Liver (tissue), 9 donors: ENCODE measurements around the gene ERMAP. TPM values are rescaled to one million over a fixed set of nuclear protein-coding genes. Genes with fewer than 3 reads are reported as not detected.
A peak's percentile ranks its signal among the peaks of the same experiment; 100 is the strongest.

ENCODE experiments used
- DNase-seq: peaks from one replicate; pipeline ENCODE4 v3.0.0-alpha.2; 2017; ENCODE audit warnings: low spot score
- H3K27ac ChIP-seq, 2 donors: one replicate each; pipeline ENCODE4 v1.7.0; 2013; ENCODE audit warnings: inconsistent platforms in 2 of 2, low read length in 2 of 2, control low read depth in 1 of 2, low read depth in 1 of 2, mild to moderate bottlenecking in 1 of 2
- H3K27me3 ChIP-seq, 4 donors: one replicate each; pipeline versions ENCODE4 v1.6.1 to v1.7.0; 2013; ENCODE audit warnings: low read length in 3 of 4, inconsistent platforms in 1 of 4, mild to moderate bottlenecking in 1 of 4, moderate library complexity in 1 of 4; ENCODE audit not compliant: control insufficient read depth in 4 of 4, insufficient read depth in 4 of 4
- H3K36me3 ChIP-seq, 4 donors: one replicate each; pipeline versions ENCODE4 v1.6.1 to v1.7.0; 2013; ENCODE audit warnings: low read length in 3 of 4, mild to moderate bottlenecking in 3 of 4, low read depth in 1 of 4, moderate library complexity in 1 of 4; ENCODE audit not compliant: control insufficient read depth in 4 of 4, insufficient read depth in 3 of 4
- H3K4me1 ChIP-seq, 4 donors: one replicate each; pipeline versions ENCODE4 v1.6.1 to v1.7.0; 2013; ENCODE audit warnings: low read length in 3 of 4, mild to moderate bottlenecking in 3 of 4, moderate library complexity in 1 of 4; ENCODE audit not compliant: control insufficient read depth in 4 of 4, insufficient read depth in 4 of 4
- H3K4me3 ChIP-seq, 3 donors: one replicate each; pipeline versions ENCODE4 v1.6.1 to v1.7.0; 2013; ENCODE audit warnings: low read length in 3 of 3, control low read depth in 1 of 3, low read depth in 1 of 3, mild to moderate bottlenecking in 1 of 3
- H3K9ac ChIP-seq, 2 donors: one replicate each; pipeline ENCODE4 v1.7.0; 2013; ENCODE audit warnings: low read length in 2 of 2, mild to moderate bottlenecking in 2 of 2, moderate library complexity in 2 of 2, control low read depth in 1 of 2, low read depth in 1 of 2
- H3K9me3 ChIP-seq, 4 donors: one replicate each; pipeline versions ENCODE4 v1.6.1 to v1.7.0; 2013; ENCODE audit warnings: low read length in 3 of 4; ENCODE audit not compliant: control insufficient read depth in 4 of 4
- CTCF ChIP-seq: fragments of 150-350 bp; IDR thresholded peaks from 2 replicates; pipeline ENCODE4 v1.5.1; 2017; ENCODE audit warnings: improper control_type of control experiment, low read depth, low read length; ENCODE audit not compliant: missing input control
- EGR1 ChIP-seq, 2 donors: IDR thresholded peaks; 2 replicates each; pipeline ENCODE4 v1.6.1; 2016 to 2018; ENCODE audit warnings: antibody characterized with exemption in 2 of 2, low read depth in 2 of 2
- FOXA1 ChIP-seq: IDR thresholded peaks from 2 replicates; pipeline ENCODE4 v1.6.1; 2016; ENCODE audit warnings: antibody characterized with exemption
- GABPA ChIP-seq, 2 donors: IDR thresholded peaks in 1 of 2; conservative IDR thresholded peaks in 1 of 2; 2 replicates each; pipeline ENCODE4 v1.6.1; 2016; ENCODE audit warnings: antibody characterized with exemption in 2 of 2, mild to moderate bottlenecking in 1 of 2, moderate library complexity in 1 of 2
- HNF4A ChIP-seq, 2 donors: conservative IDR thresholded peaks; 2 replicates each; pipeline ENCODE4 v1.6.1; 2016; ENCODE audit warnings: antibody characterized with exemption in 2 of 2, mild to moderate bottlenecking in 2 of 2
- HNF4G ChIP-seq: IDR thresholded peaks from 2 replicates; pipeline ENCODE4 v1.6.1; 2016; ENCODE audit warnings: antibody characterized with exemption
- JUND ChIP-seq, 2 donors: IDR thresholded peaks; 2 replicates each; pipeline ENCODE4 v1.6.1; 2016; ENCODE audit warnings: antibody characterized with exemption in 2 of 2
- NR2F2 ChIP-seq: IDR thresholded peaks from 2 replicates; pipeline ENCODE4 v1.6.1; 2016; ENCODE audit warnings: antibody characterized with exemption
- RAD21 ChIP-seq, 2 donors: IDR thresholded peaks; 2 replicates each; pipeline ENCODE4 v1.6.1; 2016; ENCODE audit warnings: antibody characterized with exemption in 2 of 2, mild to moderate bottlenecking in 2 of 2
- RXRA ChIP-seq, 2 donors: IDR thresholded peaks; 2 replicates each; pipeline ENCODE4 v1.6.1; 2017 to 2018; ENCODE audit warnings: antibody characterized with exemption in 2 of 2, mild to moderate bottlenecking in 1 of 2
- SP1 ChIP-seq: IDR thresholded peaks from 2 replicates; pipeline ENCODE4 v1.6.1; 2018; ENCODE audit warnings: antibody characterized with exemption, mild to moderate bottlenecking
- TAF1 ChIP-seq: conservative IDR thresholded peaks from 2 replicates; pipeline ENCODE4 v1.6.1; 2016; ENCODE audit warnings: antibody characterized with exemption, mild to moderate bottlenecking
- YY1 ChIP-seq: IDR thresholded peaks from 2 replicates; pipeline ENCODE4 v1.6.1; 2016; ENCODE audit warnings: antibody characterized with exemption, mild to moderate bottlenecking
- WGBS: extraction: QIAGEN DNeasy Blood & Tissue Kit; methylation state at CpG from one replicate; pipeline ENCODE4 v1.1.7; 2013; 5-methylcytosine and 5-hydroxymethylcytosine counted together
- polyA plus RNA-seq, 2 donors: library from polyadenylated mRNA; stranded (reverse) in 1 of 2; unstranded in 1 of 2; fragments of 200-250 nt in 1 of 2; fragments of >200 nt in 1 of 2; fragmentation: Nextera tagmentation in 1 of 2; extraction: Ambion mirVana in 1 of 2; gene quantifications; one replicate each; pipeline versions ENCODE4 v1.2.1 to v1.2.3, GENCODE V29; 2013 to 2015
- total RNA-seq, 2 donors: library from RNA; depleted of rRNA; stranded (reverse); fragments of >200 nt; gene quantifications; one replicate each; pipeline ENCODE4 v1.2.3, GENCODE V29; 2014
- TF ChIP-seq, protein P1 (sequence below): IDR thresholded peaks from 2 replicates; pipeline ENCODE4 v1.6.1; 2016; ENCODE audit warnings: antibody characterized with exemption
- TF ChIP-seq, protein P2 (sequence below): IDR thresholded peaks from 2 replicates; pipeline ENCODE4 v1.6.1; 2016; ENCODE audit warnings: antibody characterized with exemption, mild to moderate bottlenecking
- donor health status: healthy.
- donor health status: healthy.
- donor health status: healthy.
- donor health status: healthy.
- donor health status: healthy.

Gene ERMAP
- total and polyA plus RNA-seq, 4 donors = 3.9 to 96.9 (median 9.0) TPM

DNA sequence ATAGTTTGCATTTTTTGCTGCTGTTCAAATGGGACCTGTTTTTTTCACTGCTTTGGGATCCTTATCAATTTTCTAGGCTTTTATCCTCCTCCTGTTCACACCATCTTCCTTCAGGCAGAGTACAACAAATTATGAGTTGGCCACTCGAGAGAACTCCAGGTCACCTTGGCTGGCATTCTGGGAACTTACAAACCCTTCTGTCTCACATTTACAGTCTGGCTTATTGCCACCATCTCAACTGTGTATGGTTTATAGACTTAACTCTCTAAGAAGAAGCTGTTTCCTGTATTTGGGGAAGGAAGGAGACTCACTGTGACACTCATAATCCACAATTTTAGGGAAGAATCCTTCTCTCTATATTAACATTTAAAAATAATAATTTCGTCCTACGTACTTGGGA, 24.1 kb downstream of the ERMAP start:
- Histone ChIP-seq H3K9ac (no peak overlapping the region), H3K4me1 (peaks cover 0 to 7% (median 4%) of the 10 kb centered on the region in 4 donors), H3K27me3 (no peaks in the 10 kb centered on the region), H3K4me3 (no peak overlapping the region), H3K9me3 (no peaks in the 10 kb centered on the region), H3K27ac (no peak overlapping the region), H3K36me3 (peaks cover 1 to 19% (median 12%) of the 10 kb centered on the region in 4 donors)
- no peak for TF ChIP-seq YY1
- no peak for TF ChIP-seq SP1
- no peak for TF ChIP-seq HNF4G
- no peak for TF ChIP-seq JUND (IDR thresholded peaks at IDR 0.05)
- TF ChIP-seq TAF1 = no peak
- 88% methylated on average over 3 of the region's 3 CpGs for WGBS
- peak; percentile 4 for DNase-seq

- peaks cover 1 to 19% (median 12%) of the 10 kb centered on the region in 4 donors for H3K36me3 ChIP-seq
- H3K27ac ChIP-seq = no peak overlapping the region
- no peak overlapping the region for H3K9ac ChIP-seq
- no peak for TF ChIP-seq HNF4A (conservative IDR thresholded peaks at IDR 0.05)
- no peak for TF ChIP-seq JUND (IDR thresholded peaks at IDR 0.05)
- TF ChIP-seq SP1 = no peak
- no peak for TF ChIP-seq EGR1 (IDR thresholded peaks at IDR 0.05; ENCODE audit: low read depth in 2 of 2)
- no peak for TF ChIP-seq RXRA (IDR thresholded peaks at IDR 0.05)
- TF ChIP-seq CTCF = no peak
- TF ChIP-seq, protein P1, sequence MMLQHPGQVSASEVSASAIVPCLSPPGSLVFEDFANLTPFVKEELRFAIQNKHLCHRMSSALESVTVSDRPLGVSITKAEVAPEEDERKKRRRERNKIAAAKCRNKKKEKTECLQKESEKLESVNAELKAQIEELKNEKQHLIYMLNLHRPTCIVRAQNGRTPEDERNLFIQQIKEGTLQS = no peak
- TF ChIP-seq TAF1 = no peak
- no peak for TF ChIP-seq HNF4G
- TF ChIP-seq RAD21 (IDR thresholded peaks at IDR 0.05) = no peak
- no peak for TF ChIP-seq GABPA (IDR thresholded peaks at IDR 0.05 in 1 of 2, conservative IDR thresholded peaks at IDR 0.05 in 1 of 2)
- no peak for TF ChIP-seq NR2F2
- no peak for TF ChIP-seq YY1
- TF ChIP-seq FOXA1 = no peak
- TF ChIP-seq, protein P2, sequence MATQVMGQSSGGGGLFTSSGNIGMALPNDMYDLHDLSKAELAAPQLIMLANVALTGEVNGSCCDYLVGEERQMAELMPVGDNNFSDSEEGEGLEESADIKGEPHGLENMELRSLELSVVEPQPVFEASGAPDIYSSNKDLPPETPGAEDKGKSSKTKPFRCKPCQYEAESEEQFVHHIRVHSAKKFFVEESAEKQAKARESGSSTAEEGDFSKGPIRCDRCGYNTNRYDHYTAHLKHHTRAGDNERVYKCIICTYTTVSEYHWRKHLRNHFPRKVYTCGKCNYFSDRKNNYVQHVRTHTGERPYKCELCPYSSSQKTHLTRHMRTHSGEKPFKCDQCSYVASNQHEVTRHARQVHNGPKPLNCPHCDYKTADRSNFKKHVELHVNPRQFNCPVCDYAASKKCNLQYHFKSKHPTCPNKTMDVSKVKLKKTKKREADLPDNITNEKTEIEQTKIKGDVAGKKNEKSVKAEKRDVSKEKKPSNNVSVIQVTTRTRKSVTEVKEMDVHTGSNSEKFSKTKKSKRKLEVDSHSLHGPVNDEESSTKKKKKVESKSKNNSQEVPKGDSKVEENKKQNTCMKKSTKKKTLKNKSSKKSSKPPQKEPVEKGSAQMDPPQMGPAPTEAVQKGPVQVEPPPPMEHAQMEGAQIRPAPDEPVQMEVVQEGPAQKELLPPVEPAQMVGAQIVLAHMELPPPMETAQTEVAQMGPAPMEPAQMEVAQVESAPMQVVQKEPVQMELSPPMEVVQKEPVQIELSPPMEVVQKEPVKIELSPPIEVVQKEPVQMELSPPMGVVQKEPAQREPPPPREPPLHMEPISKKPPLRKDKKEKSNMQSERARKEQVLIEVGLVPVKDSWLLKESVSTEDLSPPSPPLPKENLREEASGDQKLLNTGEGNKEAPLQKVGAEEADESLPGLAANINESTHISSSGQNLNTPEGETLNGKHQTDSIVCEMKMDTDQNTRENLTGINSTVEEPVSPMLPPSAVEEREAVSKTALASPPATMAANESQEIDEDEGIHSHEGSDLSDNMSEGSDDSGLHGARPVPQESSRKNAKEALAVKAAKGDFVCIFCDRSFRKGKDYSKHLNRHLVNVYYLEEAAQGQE = no peak
- peak; percentile 5 for DNase-seq
- H3K4me1 ChIP-seq = peaks cover 0 to 8% (median 4%) of the 10 kb centered on the region in 4 donors
- WGBS = 75% methylated on average over 2 of the region's 2 CpGs
- no peak overlapping the region for H3K4me3 ChIP-seq
- no peaks in the 10 kb centered on the region for H3K27me3 ChIP-seq
- H3K9me3 ChIP-seq = no peaks in the 10 kb centered on the region
These were observed 24.7 kb downstream of the ERMAP start for GRCh38 chr1:42841440-42842147.
